Activated T-cell treated with anti-CD3 and anti-CD28 coated beads, Interleukin-2, amount 50 U/mL, for 4 hours (primary cell): ENCODE data around the gene ITPRID1. TPM values are rescaled to one million over a fixed set of nuclear protein-coding genes. Genes with fewer than 3 reads are reported as not detected.

Experiments used
- total RNA-seq, 3 donors: library from RNA; stranded (reverse); gene quantifications; one replicate each; pipeline ENCODE4 v1.2.1, GENCODE V29; 2021

ITPRID1 gene
- total RNA-seq, 3 donors from 2014 or later: not detected

Other genes starting within 250 kb of the ITPRID1 start
- not detected for gene NEUROD6, start 173.4 kb upstream of the ITPRID1 start, total RNA-seq
- not detected for gene PPP1R17, start 173.1 kb downstream of the ITPRID1 start, total RNA-seq